Suprapubic skin (tissue), 4 donors: Measurements from ENCODE around the gene PDE7B.

ENCODE experiments used
- CTCF ChIP-seq, 2 donors: fragments of 200-600 bp in 1 of 2; fragments of 450-650 bp in 1 of 2; sonication (generic) in 1 of 2; IDR thresholded peaks; one replicate each; pipeline ENCODE4 v1.5.1; 2016 to 2019; ENCODE audit warnings: antibody characterized with exemption in 2 of 2, mild to moderate bottlenecking in 1 of 2, moderate library complexity in 1 of 2
- EP300 ChIP-seq: sonication (generic); formaldehyde crosslinking; IDR thresholded peaks from one replicate; pipeline ENCODE4 v1.6.1; 2017; ENCODE audit warnings: antibody characterized with exemption
- POLR2A ChIP-seq, 2 donors: fragments of 450-650 bp; IDR thresholded peaks; one replicate each; pipeline ENCODE4 v1.6.1; 2017; ENCODE audit warnings: antibody characterized with exemption in 2 of 2, mild to moderate bottlenecking in 2 of 2, moderate library complexity in 2 of 2
- POLR2AphosphoS5 ChIP-seq, 3 donors: sonication (generic); formaldehyde crosslinking; IDR thresholded peaks; one replicate each; pipeline ENCODE4 v1.6.1; 2017; ENCODE audit warnings: antibody characterized with exemption in 3 of 3

- TF ChIP-seq CTCF (IDR thresholded peaks at IDR 0.05) (no peak), POLR2AphosphoS5 (IDR thresholded peaks at IDR 0.05) (no peak), POLR2A (IDR thresholded peaks at IDR 0.05) (no peak), EP300 (no peak)
Observed at GRCh38 chr6:135875446-135875845, 23.9 kb downstream of the PDE7B start.
